KBM-7 (cell line): ENCODE results near the gene RAD9A.

Experiments used
- DNase-seq: peaks from one replicate; pipeline ENCODE4 v3.0.0-alpha.2; 2015
- in situ Hi-C: fragments of 300-500 bp; cut with MboI; formaldehyde crosslinking; loops from 2 replicates; pipeline ENCODE4 v1.14.3; 2020; ENCODE audit warnings: low sequenced_read_pairs, low pct_unique_long_range_greater_than_20kb, mixed read lengths

Gene RAD9A

GRCh38 chr11:67391304-67392182, at the start of gene RAD9A:
RAD9A (plus strand) TSS chr11:67391986; CDS start chr11:67392045, 59 bp downstream.
- in situ Hi-C loops, result no loop called here
- peak; percentile 90 for DNase-seq

GRCh38 chr11:67344264-67344663, 47.5 kb upstream of the RAD9A start:
- DNase-seq, result peak; percentile 30
- in situ Hi-C loops, result no loop called here

GRCh38 chr11:67345247-67345919, 46.4 kb upstream of the RAD9A start:
- DNase-seq, result no peak
- in situ Hi-C loops, result no loop called here

- DNase-seq, result peak; percentile 42
- in situ Hi-C loops, result no loop called here
Observed at GRCh38 chr11:67345920-67346819, 45.6 kb upstream of the RAD9A start.

GRCh38 chr11:67347964-67348749, 43.6 kb upstream of the RAD9A start:
- DNase-seq, result peak; percentile 44
- in situ Hi-C loops, result no loop called here

- in situ Hi-C loops, result no loop called here
Observed at GRCh38 chr11:67349036-67349435, 42.8 kb upstream of the RAD9A start.

GRCh38 chr11:67349457-67349856, 42.3 kb upstream of the RAD9A start:
- no peak for DNase-seq
- in situ Hi-C loops, result no loop called here

More at GRCh38 chr11:67349036-67349435, 42.8 kb upstream of the RAD9A start:
- DNase-seq, result no peak

GRCh38 chr11:67349928-67350465, 41.8 kb upstream of the RAD9A start:
- in situ Hi-C loops, result no loop called here
- no peak for DNase-seq

- DNase-seq, result peak; percentile 68
Observed at GRCh38 chr11:67351275-67352005, 40.3 kb upstream of the RAD9A start.

GRCh38 chr11:67352546-67353316, 39.1 kb upstream of the RAD9A start:
- in situ Hi-C loops, result no loop called here
- no peak for DNase-seq

More at GRCh38 chr11:67351275-67352005, 40.3 kb upstream of the RAD9A start:
- in situ Hi-C loops, result no loop called here

GRCh38 chr11:67353317-67354074, 38.3 kb upstream of the RAD9A start, which contains the start of gene POLD4:
POLD4 (minus strand) TSS chr11:67353546; CDS start chr11:67353399, 147 bp downstream.
- peak; percentile 95 for DNase-seq
- in situ Hi-C loops, result no loop called here

GRCh38 chr11:67354075-67355022, 37.4 kb upstream of the RAD9A start:
- DNase-seq, result peak; percentile 14
- in situ Hi-C loops, result no loop called here

GRCh38 chr11:67355023-67355793, 36.6 kb upstream of the RAD9A start:
- in situ Hi-C loops, result no loop called here
- no peak for DNase-seq

- DNase-seq, result no peak
- in situ Hi-C loops, result no loop called here
Observed at GRCh38 chr11:67355794-67356386, 35.9 kb upstream of the RAD9A start.
